HepG2 (cell line): ENCODE data around the gene HAP1. TPM values are rescaled to one million over a fixed set of nuclear protein-coding genes. Genes with fewer than 3 reads are reported as not detected.

Source experiments
- ARID3A ChIP-seq: IDR thresholded peaks from 2 replicates; pipeline ENCODE4 v1.6.1; 2012; ENCODE audit warnings: low read depth, low read length, improper control_type of control experiment
- NCOA2 ChIP-seq: sonication (generic); formaldehyde crosslinking; IDR thresholded peaks from 2 replicates; pipeline ENCODE4 v1.8.0; 2022; ENCODE audit warnings: inconsistent platforms
- PHF8 ChIP-seq: sonication (generic); formaldehyde crosslinking; IDR thresholded peaks from 2 replicates; pipeline ENCODE4 v1.5.0; 2020; ENCODE audit warnings: missing genetic modification reagents
- POLR2AphosphoS2 ChIP-seq: IDR thresholded peaks from 2 replicates; pipeline ENCODE4 v1.6.1; 2011; ENCODE audit warnings: low read depth, low read length, improper control_type of control experiment
- POLR2AphosphoS5 ChIP-seq: IDR thresholded peaks from 2 replicates; pipeline ENCODE4 v1.6.1; 2012; ENCODE audit warnings: low read depth, low read length
- REPIN1 ChIP-seq: sonication (generic); formaldehyde crosslinking; IDR thresholded peaks from 2 replicates; pipeline ENCODE4 v1.8.0; 2022; ENCODE audit warnings: missing genetic modification reagents, low read depth, mild to moderate bottlenecking, borderline replicate concordance
- RORA ChIP-seq: sonication (generic); formaldehyde crosslinking; IDR thresholded peaks from 2 replicates; pipeline ENCODE4 v1.5.0; 2020; ENCODE audit warnings: mild to moderate bottlenecking, missing genetic modification reagents, moderate library complexity
- RXRA ChIP-seq: sonication (generic); formaldehyde crosslinking; IDR thresholded peaks from 2 replicates; pipeline ENCODE4 v1.5.1; 2020; ENCODE audit warnings: missing genetic modification reagents
- ZBED4 ChIP-seq: sonication (generic); formaldehyde crosslinking; IDR thresholded peaks from 2 replicates; pipeline ENCODE4 v1.4.0; 2020; ENCODE audit warnings: missing genetic modification reagents, borderline replicate concordance
- ZKSCAN8 ChIP-seq: IDR thresholded peaks from 2 replicates; pipeline ENCODE4 v1.6.1; 2016; ENCODE audit warnings: borderline replicate concordance, missing genetic modification reagents, missing compliant biosample characterization
- ZNF274 ChIP-seq: sonication (generic); formaldehyde crosslinking; IDR thresholded peaks from 2 replicates; pipeline ENCODE4 v1.5.1; 2020; ENCODE audit warnings: mild to moderate bottlenecking, missing genetic modification reagents
- ZNF280D ChIP-seq: sonication (generic); formaldehyde crosslinking; IDR thresholded peaks from 2 replicates; pipeline ENCODE4 v1.5.1; 2020; ENCODE audit warnings: mild to moderate bottlenecking, missing genetic modification reagents
- ZNF737 ChIP-seq: sonication (generic); formaldehyde crosslinking; IDR thresholded peaks from 2 replicates; pipeline ENCODE4 v1.5.0; 2020; ENCODE audit warnings: missing genetic modification reagents, mild to moderate bottlenecking, borderline replicate concordance
- ZNF788 ChIP-seq: sonication (generic); formaldehyde crosslinking; IDR thresholded peaks from 2 replicates; pipeline ENCODE4 v1.5.0; 2020; ENCODE audit warnings: mild to moderate bottlenecking, missing genetic modification reagents, borderline replicate concordance
- polyA plus RNA-seq, 8 experiments: library from polyadenylated mRNA; depleted of rRNA in 3 of 8; stranded (reverse) in 7 of 8; unstranded in 1 of 8; fragments of >200 nt; fragmentation: Illumina TruSeq in 4 of 8; extraction: Trizol in 4 of 8; gene quantifications; 2 replicates each; pipeline versions ENCODE4 v1.2.1 to v1.2.3, GENCODE V29; 2011 to 2016; ENCODE audit warnings: low read depth in 4 of 8, missing spikeins in 1 of 8, mixed read lengths in 1 of 8; ENCODE audit not compliant: insufficient read depth in 1 of 8
- total RNA-seq, 5 experiments: library from RNA; depleted of rRNA; stranded (reverse); fragments of >200 nt; fragmentation: Illumina TruSeq; extraction: Trizol; gene quantifications; 2 replicates each; pipeline ENCODE4 v1.2.3, GENCODE V29; 2016; ENCODE audit warnings: low read depth in 1 of 5
- TF ChIP-seq, protein P1 (sequence below): sonication (generic); formaldehyde crosslinking; conservative IDR thresholded peaks from 2 replicates; pipeline ENCODE4 v1.4.0; 2020; ENCODE audit warnings: missing genetic modification reagents

Gene HAP1
- total and polyA plus RNA-seq, 2 of the 13 experiments (the other 11 are each of a cell fraction or from before 2014, with no cell fraction given) = 0.07 TPM

- TF ChIP-seq ARID3A (no peak), ZNF280D (CRISPR knock-in tag) (peak; percentile 5; the same call in 1 of the 2 replicates), RXRA (CRISPR knock-in tag) (0 out of 2 replicates have a peak, but pooled peaks have one; percentile 7), POLR2AphosphoS2 (0 out of 2 replicates have a peak, but pooled peaks have one; percentile 81), NCOA2 (CRISPR knock-in tag) (no peak), ZNF274 (CRISPR knock-in tag) (no peak), POLR2AphosphoS5 (peak; percentile 3; the same call in 1 of the 2 replicates), ZBED4 (no peak), PHF8 (CRISPR knock-in tag) (no peak), RORA (no peak), REPIN1 (CRISPR knock-in tag) (0 out of 2 replicates have a peak, but pooled peaks have one; percentile 10), ZKSCAN8 (CRISPR knock-in tag) (no peak; the same call in 1 of the 2 replicates), ZNF737 (CRISPR knock-in tag) (peak; percentile 76; the same call in 1 of the 2 replicates), ZNF788 (no peak; the same call in 1 of the 2 replicates)
- TF ChIP-seq, protein P1, sequence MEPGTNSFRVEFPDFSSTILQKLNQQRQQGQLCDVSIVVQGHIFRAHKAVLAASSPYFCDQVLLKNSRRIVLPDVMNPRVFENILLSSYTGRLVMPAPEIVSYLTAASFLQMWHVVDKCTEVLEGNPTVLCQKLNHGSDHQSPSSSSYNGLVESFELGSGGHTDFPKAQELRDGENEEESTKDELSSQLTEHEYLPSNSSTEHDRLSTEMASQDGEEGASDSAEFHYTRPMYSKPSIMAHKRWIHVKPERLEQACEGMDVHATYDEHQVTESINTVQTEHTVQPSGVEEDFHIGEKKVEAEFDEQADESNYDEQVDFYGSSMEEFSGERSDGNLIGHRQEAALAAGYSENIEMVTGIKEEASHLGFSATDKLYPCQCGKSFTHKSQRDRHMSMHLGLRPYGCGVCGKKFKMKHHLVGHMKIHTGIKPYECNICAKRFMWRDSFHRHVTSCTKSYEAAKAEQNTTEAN = no peak; the same call in 1 of the 2 replicates
Measured at GRCh38 chr17:41689497-41690299, 44.7 kb downstream of the HAP1 start (continued).
